HG03060 (cell line): ENCODE measurements around the gene BANP.
"Not testable (repeated sequence)": the region's sequence is repeated elsewhere in the genome, so short reads cannot be mapped to it uniquely, and the experiment has no call there.

Source experiments
- ATAC-seq: cut with Tn5 transposase; IDR thresholded peaks from one replicate; pipeline ENCODE4 v1.9.1; 2021; ENCODE audit warnings: low read depth, moderate number of reproducible peaks; ENCODE audit not compliant: unreplicated experiment

BANP gene

DNA sequence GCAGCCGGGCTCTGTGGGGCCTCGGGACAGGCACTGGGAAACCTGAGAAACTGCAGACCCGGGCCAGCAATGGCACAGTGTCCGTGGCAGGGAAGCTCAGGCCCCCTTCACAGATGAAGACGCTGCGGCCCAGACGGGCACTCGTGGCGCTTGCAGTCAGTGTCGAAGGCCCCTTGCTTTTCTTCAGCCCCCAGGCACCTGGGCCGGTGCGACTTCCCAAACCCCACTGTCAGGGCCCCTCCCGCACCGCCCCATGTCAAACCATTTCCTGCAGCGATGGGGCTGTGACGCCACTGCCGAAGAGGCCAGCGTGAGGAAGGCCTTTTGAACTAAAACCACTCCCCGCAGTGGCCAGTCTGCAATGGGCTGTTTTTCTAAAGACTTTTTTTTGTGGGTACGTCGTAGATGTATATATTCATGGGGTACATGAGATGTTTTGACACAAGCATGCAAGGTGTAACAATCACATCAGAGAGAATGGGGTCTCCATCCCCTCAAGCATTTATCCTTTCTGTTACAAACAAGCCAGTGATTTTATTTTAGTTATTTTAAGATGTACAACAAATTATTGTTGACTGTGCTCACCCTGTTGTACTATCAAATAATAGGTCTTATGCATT lies 159.8 kb downstream of the BANP start:
- ATAC-seq: not testable (repeated sequence)

- ATAC-seq: not testable (repeated sequence)
These were observed 160.7 kb downstream of the BANP start for GRCh38 chr16:88111976-88112375.

DNA sequence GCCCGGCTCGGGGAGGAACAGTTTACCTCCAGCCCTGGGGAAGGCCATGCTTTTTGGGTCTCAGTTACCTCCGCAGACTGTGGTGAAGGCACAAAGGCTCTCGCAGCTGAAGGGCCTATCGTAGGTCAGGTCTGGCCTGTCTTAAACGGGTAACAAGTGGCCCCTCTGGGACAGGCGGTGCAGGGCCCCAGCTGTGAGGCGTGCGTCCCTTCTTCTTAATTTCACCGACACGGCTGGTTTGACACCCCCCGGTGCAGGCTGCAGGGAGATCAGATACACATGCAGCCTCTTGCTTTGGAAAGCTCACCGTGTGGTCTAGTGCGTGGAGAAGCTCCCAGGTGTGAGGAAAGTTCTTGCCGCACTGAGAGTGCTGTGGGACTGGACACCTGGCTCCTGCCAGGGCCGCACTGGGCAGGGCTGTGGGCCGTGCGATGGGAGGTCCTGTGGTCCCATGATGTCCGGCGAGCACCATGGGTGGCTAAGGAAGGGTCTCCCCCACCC lies 162.4 kb downstream of the BANP start:
- no peak for ATAC-seq

GRCh38 chr16:88114541-88115228 lies 163.5 kb downstream of the BANP start:
- ATAC-seq: not testable (repeated sequence)

DNA sequence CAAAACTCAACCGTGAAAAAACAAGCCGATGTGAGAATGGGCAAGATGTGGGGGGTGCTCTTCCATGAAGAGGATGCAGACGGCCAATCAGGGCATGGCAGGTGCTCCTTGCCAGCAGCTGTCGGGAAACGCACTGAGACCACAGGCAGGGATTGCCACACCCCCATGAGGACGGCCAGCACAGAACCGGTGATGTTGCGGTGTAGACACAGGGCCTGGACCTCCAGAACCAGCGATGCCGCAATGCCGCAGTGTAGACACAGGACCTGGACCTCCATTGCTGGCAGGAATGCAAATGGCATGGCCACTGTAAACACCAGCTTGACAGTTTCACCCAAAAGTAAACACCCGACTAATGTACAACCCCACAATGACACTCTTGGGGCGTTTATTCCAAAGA lies 164.9 kb downstream of the BANP start:
- no peak for ATAC-seq

DNA sequence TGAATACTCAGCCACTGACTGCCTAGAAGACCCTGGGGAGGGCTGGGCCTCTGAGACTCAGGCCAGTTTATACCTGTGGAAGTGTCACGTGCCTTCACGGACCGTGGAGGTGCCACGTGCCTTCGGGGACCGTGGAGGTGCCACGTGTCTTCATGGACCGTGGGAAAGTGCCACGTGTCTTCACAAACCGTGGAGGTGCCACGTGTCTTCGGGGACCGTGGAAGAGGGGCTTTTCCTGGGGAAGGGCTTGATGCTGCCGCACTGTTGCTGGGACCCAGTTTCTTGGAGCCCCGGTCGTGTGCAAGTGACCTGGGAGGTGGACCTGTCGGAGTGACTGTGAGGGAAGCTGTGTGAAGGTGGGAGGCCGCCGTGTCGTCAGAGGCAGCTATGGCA lies 166.2 kb downstream of the BANP start:
- ATAC-seq: no peak

- no peak for ATAC-seq
These were observed 167.1 kb downstream of the BANP start for GRCh38 chr16:88118376-88118775.

- not testable (repeated sequence) for ATAC-seq
These were observed 167.9 kb downstream of the BANP start for GRCh38 chr16:88118852-88119741.

GRCh38 chr16:88119881-88120751 lies 168.9 kb downstream of the BANP start:
- not testable (repeated sequence) for ATAC-seq

DNA sequence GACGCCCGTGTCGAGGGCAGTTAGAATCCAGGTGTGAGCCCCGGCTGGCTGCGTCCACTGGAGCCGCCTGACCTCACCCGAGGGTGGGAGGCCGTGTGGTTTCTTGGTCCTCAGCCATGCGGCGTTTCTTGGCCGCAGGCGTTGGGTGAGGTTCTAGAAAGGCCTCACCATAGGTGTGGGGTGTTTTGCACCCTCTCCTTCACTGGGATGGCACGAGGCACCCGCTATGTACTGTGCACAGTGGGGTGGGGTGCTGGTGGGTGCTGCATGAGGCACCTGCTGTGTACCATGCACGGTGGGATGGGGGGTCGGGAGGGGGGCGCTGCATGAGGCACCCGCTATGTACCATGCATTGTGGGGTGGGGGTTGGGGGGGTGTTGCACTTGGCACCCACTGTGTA lies 169.6 kb downstream of the BANP start:
- no peak for ATAC-seq

- not testable (repeated sequence) for ATAC-seq
These were observed 170.2 kb downstream of the BANP start for GRCh38 chr16:88121391-88121790.

DNA sequence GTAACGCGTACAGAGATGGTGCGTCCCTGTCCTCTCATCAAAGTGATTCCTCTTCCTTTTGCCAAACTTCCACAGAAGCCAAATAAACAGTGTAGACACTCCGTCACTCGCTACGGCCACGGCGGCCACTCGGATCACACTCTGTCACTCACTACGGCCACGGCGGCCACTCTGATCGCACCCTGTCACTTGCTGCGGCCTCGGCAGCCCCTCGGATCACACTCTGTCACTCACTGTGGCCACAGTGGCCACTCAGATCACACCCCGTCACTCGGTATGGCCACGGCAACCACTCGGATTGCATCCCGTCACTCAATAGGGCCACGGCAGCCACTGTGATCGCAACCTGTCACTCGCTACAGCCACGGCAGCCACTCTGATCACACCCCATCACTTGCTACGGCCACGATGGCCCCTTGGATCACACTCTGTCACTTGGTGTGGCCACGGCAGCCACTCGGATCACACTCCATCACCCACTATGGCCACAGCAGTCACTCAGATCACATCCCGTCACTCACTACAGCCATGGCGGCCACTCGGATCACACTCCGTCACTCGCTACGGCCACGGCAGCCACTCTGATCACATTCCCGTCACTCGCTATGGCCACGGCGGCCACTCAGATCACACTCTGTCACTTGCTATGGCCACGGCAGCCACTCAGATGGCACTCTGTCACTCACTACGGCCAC lies 170.8 kb downstream of the BANP start:
- no peak for ATAC-seq
